ENCODE results near the gene PHF2.

Gene PHF2

DNA sequence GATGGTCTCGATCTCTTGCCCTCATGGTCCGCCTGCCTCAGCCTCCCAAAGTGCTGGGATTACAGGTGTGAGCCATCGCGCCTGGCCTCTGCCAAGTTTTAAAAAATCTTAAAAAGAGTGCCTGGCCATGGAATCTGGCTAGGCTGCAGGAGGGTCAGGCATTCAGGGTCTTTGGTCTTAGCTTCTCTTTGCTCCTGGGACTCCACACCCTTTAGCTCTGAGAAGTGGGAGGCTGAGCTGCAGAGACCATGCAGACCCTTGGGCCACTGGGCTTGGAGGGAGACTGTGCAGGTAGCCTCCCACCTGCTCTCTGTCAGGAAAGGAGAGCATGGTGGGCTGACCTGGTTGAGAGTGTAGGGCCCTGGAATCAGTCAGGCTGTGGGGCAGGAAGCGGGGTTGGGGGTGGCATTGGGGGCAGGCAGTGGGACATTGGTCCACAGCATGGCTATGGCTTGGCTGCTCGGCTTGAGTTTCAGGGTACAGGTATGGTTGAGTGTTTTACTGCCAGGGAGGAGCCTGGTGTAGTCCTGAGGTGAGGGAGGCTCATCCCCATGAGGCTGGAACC, 20.8 kb downstream of the PHF2 start:
- no peak for TF ChIP-seq ZNF274 (IDR thresholded peaks at IDR 0.05; ENCODE audit: low read depth, low read length)
- H3K4me3 ChIP-seq (ENCODE audit: low read length): no peak overlapping the region

DNA sequence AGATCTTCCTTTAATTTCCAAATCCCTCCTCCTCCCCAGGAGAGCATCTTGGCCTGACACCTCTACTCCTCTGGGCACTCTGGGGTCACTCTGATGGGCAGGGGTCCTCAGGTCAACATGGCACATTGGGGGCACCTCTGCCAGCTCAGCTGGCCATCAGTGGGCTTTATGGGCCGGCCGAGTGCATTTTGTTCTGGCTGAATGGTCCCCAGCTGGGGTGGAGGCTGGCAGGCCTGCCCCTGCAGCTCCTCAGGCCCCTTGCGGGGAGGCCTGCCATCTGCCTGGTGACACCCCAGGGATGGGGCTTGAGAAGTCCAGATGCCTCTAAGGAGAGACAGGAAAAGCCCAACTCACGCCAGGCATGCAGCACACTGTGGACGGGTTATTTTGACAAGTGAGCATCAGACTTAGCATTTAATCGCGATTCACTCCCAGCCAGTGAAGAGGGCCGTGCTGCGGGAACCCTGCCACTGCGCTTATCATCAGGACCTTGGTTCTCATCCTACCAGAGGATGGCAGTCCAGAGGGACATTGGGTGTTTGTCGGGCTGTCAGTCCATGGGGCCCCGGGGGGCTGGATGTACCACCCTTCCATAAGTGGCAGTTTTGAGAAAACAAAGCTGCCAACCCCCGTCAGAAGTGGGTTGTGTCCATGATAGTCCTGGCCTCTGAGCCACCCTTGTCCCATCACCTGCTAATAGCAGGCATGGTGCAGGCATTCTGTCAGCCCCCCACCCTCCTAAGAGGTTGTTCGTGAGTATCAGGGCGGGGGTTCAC, 21.7 kb downstream of the PHF2 start:
- H3K4me3 ChIP-seq (ENCODE audit: low read length): no peak overlapping the region
- no peak for TF ChIP-seq ZNF274 (IDR thresholded peaks at IDR 0.05; ENCODE audit: low read depth, low read length)

DNA sequence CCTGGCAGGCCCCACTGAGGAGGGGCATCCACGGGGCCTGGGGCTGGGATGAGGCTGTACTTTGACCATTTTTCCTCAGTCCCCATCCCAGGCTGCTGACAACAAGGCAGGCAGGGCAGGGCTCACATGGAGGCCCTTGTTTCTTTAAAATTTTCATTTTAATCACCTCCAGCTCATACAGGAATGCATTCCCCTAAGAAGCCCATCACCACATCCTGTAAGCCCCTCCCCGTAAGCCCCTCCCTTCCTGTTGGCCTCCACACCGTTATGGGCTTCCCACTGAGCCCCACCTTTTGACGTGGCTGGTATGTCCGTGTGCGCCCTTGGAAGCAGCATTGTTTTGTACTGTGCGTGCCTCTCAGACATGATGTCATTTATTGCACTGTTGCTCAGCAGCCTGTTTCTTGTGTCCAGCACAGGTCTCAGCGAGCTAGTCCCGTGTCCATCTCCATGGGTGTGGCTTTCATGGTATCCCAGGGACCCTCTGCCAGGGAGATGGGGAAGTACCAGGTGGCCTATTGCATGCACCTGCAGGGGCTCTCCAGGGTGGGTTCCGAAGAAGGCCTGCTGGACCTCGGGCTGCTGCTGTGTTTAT, 22.4 kb downstream of the PHF2 start:
- no peak overlapping the region for H3K4me3 ChIP-seq (ENCODE audit: low read length)
- no peak for TF ChIP-seq ZNF274 (IDR thresholded peaks at IDR 0.05; ENCODE audit: low read depth, low read length)

DNA sequence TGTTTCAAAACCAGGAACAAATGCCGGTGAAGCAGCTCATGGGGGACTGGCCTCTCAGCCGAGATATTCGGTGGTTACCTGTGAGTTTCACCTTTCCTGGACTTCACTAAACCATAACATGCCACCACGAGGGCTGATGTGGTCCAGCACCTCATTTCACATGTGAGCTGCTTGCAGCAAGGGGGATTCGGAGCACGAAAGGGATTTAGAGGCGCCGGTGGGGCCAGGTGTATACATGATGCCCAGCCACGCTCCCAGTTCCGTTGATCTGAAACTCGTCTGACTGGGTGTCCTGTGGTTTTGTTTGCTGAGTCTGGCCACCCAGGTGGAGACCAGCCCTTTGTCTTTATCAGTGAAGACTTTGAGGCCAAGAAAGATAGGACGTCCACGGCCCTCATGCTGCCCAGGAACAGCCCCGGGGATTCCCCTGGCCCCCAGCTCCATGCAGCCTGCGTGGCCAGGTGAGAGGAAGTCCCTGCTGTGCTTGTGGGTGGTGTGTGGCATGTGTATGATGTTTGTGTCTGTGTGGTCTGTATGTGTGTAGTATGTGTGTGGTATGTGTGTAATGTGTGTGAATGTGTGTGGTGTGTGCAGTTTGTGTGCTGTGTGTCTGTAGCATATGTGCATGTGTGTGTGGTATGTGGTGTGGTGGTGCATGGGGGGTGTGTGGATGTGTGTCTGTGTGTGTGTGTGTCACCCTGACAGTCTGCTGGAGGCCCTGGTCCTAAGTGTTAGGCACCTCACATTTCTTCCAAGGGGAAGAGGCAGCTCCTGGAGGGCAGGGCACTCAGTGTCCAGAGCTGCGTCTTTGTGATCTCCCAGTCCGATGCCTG, 23.4 kb downstream of the PHF2 start:
- TF ChIP-seq ZNF274 (IDR thresholded peaks at IDR 0.05; ENCODE audit: low read depth, low read length): no peak
- H3K4me3 ChIP-seq (ENCODE audit: low read length): no peak overlapping the region

DNA sequence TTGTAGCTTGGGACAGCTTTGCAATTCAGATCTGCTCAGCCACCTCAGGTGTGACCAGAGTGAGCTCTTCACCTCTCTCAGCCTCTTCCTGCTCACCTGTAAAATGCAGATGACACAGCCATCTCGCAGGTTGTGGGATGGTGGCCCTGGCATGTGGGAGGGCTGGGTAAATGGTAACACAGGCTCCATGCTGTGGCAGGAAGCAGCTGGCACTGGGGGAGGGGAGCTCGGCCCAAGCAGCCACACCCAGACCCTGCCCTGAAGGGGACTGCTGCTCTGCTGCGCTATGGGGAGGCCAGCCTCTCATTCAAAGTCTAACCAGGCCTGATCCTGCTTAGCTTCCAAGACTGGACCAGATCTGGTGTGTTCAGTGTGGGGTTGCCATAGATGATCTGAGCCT, 24.1 kb downstream of the PHF2 start:
- no peak for TF ChIP-seq ZNF274 (IDR thresholded peaks at IDR 0.05; ENCODE audit: low read depth, low read length)
- H3K4me3 ChIP-seq (ENCODE audit: low read length): no peak overlapping the region

DNA sequence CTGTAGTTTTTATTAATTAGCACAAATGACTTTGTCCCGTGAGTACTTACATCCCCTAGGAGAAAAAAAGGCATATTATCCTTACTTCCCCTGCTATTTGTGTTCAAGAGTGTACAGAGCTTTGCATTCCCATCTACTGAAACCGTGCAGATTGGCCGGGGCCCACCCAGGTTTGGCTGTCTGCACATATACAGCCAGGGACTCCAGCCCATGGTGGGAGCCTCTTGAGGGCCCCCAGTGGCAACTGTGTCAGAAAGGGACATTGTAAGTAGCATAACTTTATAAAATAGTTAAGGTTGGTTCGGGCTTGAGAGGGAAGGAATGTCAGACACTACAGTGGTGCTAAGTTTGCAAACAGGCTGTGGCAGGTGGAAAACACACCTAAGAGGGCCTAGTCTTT, 24.7 kb downstream of the PHF2 start:
- no peak for TF ChIP-seq ZNF274 (IDR thresholded peaks at IDR 0.05; ENCODE audit: low read depth, low read length)
- H3K4me3 ChIP-seq (ENCODE audit: low read length): no peak overlapping the region

DNA sequence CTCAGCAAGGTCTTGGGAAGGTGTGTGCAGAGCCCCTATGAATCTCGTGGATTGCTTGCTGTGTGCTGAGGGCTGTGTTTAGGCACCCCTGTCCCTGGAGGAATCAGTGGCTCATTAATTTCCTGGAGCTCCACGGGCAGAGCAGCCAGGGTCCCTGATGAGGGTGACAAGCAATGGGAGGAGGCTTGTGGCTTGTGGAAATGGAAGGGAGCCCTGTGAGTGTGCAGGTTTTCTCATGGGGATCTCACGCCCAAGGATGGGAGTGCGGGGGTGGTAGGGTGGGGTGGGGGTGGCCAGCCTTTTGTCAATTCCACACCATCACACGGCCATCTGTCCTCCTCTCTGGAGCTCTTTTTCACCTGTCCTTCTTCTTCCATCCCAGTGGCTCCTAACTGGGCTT, 25.3 kb downstream of the PHF2 start:
- TF ChIP-seq ZNF274 (IDR thresholded peaks at IDR 0.05; ENCODE audit: low read depth, low read length): no peak
- no peak overlapping the region for H3K4me3 ChIP-seq (ENCODE audit: low read length)

DNA sequence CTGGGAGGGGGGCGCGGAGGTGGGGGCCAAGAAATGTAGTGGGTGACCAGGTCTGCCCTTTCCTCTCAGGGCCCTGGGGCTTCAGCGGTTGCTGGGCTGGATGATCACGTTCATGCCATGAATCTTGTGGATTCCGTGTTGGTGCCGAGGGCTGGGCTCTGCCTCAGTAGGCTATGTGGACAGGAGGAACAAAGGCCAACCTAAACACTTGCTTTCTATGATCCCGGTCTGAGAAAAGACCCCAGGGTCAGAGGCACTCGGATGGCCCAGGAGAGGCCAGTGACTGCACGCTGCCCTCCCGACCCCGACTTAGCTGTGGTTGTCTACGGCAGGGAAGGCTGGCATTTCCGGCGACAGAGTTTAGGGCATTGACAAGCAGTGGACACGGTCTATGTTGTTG, 26.6 kb downstream of the PHF2 start:
- no peak overlapping the region for H3K4me3 ChIP-seq (ENCODE audit: low read length)

DNA sequence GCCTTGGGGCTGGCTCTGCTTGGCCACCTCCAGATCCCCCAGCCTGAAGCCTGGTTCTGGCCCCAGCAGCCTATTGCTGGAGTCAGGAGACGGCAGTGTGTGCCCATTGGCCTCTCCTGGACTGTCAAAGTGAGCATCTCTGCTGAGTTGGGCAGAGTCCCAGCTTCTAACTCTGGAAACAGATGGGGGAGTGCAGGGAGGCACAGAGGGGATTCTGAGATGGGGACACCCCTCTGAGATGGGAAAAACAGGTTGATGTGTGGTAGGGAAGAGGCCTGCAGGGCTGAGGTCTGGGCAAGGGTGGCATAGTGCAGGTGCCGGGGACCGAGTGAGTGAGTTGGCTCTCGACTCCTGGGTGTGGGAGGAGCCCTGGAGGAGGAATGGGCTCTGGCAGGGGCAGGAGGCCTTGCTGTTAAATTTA, 27.5 kb downstream of the PHF2 start:
- H3K4me3 ChIP-seq (ENCODE audit: low read length): no peak overlapping the region
- TF ChIP-seq ZNF274 (IDR thresholded peaks at IDR 0.05; ENCODE audit: low read depth, low read length): no peak

More for the DNA sequence above, 26.6 kb downstream of the PHF2 start:
- TF ChIP-seq ZNF274 (IDR thresholded peaks at IDR 0.05; ENCODE audit: low read depth, low read length): no peak

DNA sequence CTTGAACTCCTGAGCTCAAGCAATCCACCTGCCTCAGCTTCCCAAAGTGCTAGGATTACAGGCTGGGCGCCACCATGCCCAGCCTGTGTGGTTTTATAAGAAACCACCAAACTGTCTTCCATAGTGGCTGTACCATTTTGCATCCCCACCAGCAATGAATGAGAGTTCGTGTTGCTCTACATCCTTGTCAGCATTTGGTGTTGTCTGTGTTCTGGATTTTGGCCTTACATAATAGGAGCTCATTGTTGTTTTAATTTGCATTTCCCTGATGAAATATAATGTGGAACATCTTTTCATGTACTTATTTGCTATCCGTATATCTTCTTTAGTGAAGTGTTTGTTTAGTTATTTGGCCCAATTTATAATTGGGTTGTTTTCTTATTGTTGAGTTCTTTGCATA, 29.8 kb downstream of the PHF2 start:
- no peak overlapping the region for H3K4me3 ChIP-seq (ENCODE audit: low read length)
- no peak for TF ChIP-seq ZNF274 (IDR thresholded peaks at IDR 0.05; ENCODE audit: low read depth, low read length)

DNA sequence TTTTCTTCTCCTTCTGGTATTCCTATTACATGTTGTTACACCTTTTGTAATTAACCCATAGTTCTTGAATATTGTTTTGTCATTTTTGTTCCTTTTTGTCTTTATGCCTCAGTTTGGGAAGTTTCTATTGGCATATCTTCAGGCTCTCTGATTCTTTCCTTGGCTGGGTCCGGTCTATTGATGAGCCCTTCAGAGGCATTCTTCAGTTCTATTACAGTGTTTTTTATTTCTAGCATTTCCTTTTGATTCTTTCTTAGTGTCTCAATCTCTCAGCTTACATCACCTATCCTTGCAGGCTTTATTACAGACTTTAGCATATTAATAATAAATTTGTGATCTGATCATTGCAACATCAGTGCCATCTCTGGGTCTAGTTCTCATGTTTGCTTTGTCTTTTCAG, 33.8 kb downstream of the PHF2 start:
- TF ChIP-seq ZNF274 (IDR thresholded peaks at IDR 0.05; ENCODE audit: low read depth, low read length): no peak
- H3K4me3 ChIP-seq (ENCODE audit: low read length): no peak overlapping the region

DNA sequence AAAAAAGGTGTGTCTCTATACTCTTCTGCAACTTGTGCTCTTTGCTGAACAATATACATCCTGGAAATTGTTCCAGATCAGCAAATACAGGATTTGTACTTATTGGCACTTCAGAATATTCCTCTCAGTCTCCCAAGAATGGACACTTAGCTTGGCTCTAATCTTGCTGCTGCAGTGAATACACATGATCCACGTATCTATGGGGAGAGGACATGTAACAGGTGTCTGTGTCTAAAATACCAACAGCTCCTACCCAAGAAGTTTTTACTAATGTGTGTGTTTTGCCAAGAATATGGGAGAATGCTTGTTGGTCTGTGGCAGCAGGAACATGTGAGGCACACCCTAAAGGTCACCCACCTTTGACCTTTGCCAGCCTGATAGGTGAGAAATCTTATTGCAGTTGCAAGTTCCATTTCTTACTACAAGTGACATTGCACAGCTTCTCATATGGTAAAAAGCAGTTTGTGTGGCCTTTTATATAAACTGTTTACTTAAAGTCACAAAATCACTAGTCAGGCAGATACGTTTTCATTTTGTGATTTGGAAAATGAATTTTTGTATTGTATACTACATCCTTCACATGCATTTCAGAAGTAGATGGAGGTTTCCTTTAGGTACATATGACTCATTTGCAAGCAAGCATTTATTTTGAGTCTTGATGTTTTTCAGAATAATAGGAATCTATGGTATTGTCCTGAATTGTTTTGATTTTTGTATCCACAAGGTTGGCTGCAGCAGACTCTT, 35.8 kb downstream of the PHF2 start:
- no peak for TF ChIP-seq ZNF274 (IDR thresholded peaks at IDR 0.05; ENCODE audit: low read depth, low read length)
- H3K4me3 ChIP-seq (ENCODE audit: low read length): no peak overlapping the region

DNA sequence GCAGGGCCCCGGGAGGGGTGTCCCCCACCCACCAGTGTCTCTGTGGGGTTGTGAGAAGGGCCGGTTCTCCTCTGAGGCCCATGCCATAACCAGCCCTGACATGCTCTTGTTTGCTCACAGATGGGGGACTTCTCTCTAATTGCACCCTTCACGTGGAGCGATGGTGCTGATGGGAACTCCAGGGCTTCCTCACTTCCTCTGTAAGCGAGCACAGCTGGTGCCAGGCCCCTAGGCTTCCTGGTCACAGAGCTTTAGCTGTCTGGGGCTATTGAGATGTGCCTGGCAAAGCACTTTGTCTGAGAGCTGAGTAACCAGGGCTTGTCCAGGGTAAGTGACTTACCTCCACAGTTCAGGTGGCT, 36.4 kb downstream of the PHF2 start:
- H3K4me3 ChIP-seq (ENCODE audit: low read length): no peak overlapping the region
- TF ChIP-seq ZNF274 (IDR thresholded peaks at IDR 0.05; ENCODE audit: low read depth, low read length): no peak

DNA sequence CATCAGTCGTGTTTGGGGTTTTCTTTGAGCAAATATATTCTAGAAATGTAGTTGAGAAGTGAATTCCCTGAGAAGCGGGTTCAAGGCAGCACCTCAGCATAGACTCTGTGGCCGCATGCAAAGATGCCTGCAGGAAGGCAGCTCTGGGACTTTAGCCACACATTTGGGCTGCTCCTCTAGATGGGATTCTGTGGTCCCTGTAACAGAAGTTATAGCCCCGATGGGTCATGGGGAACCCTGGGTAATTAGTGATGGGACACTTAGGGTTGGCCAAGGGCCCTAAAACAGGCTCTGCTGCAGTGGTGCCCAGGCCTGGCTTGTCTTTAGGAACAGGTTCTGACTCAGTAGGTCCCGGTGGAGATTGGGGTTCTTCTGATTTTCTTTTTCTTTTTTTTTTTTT, 36.8 kb downstream of the PHF2 start:
- no peak overlapping the region for H3K4me3 ChIP-seq (ENCODE audit: low read length)
- no peak for TF ChIP-seq ZNF274 (IDR thresholded peaks at IDR 0.05; ENCODE audit: low read depth, low read length)

Data from GM08714 (cell line).